Esophagus muscularis mucosa (tissue), 4 donors: ENCODE measurements around the gene DDX27.

Source experiments
- CTCF ChIP-seq, 3 experiments: fragments of 200-600 bp in 2 of 3; fragments of 450-650 bp in 1 of 3; sonication (generic) in 2 of 3; IDR thresholded peaks; one replicate each; pipeline ENCODE4 v1.5.1; 2017 to 2019; ENCODE audit warnings: antibody characterized with exemption in 3 of 3, mild to moderate bottlenecking in 2 of 3, moderate library complexity in 1 of 3
- EP300 ChIP-seq: sonication (generic); formaldehyde crosslinking; IDR thresholded peaks from one replicate; pipeline ENCODE4 v1.6.1; 2017; ENCODE audit warnings: antibody characterized with exemption
- POLR2A ChIP-seq: fragments of 450-650 bp; IDR thresholded peaks from one replicate; pipeline ENCODE4 v1.6.1; 2017; ENCODE audit warnings: antibody characterized with exemption, moderate library complexity, mild to moderate bottlenecking, low read depth
- POLR2AphosphoS5 ChIP-seq, 2 donors: sonication (generic); formaldehyde crosslinking; IDR thresholded peaks; one replicate each; pipeline ENCODE4 v1.6.1; 2017; ENCODE audit warnings: antibody characterized with exemption in 2 of 2

- no peak for TF ChIP-seq CTCF (IDR thresholded peaks at IDR 0.05)
- no peak for TF ChIP-seq POLR2A
- no peak for TF ChIP-seq POLR2AphosphoS5 (IDR thresholded peaks at IDR 0.05)
- no peak for TF ChIP-seq EP300
Measured at GRCh38 chr20:49270177-49270576, 51.0 kb downstream of the DDX27 start.
